Cardiac ventricle fibroblast (primary cell): ENCODE measurements around the gene SEZ6L2. TPM values are rescaled to one million over a fixed set of nuclear protein-coding genes. Genes with fewer than 3 reads are reported as not detected.

ENCODE experiments used
- total RNA-seq: library from RNA; depleted of rRNA; stranded (reverse); fragments of >200 nt; gene quantifications from 2 replicates; pipeline ENCODE4 v1.2.3, GENCODE V29; 2015

Gene SEZ6L2
- 43.9 and 57.2 TPM in 2 replicates for total RNA-seq

DNA sequence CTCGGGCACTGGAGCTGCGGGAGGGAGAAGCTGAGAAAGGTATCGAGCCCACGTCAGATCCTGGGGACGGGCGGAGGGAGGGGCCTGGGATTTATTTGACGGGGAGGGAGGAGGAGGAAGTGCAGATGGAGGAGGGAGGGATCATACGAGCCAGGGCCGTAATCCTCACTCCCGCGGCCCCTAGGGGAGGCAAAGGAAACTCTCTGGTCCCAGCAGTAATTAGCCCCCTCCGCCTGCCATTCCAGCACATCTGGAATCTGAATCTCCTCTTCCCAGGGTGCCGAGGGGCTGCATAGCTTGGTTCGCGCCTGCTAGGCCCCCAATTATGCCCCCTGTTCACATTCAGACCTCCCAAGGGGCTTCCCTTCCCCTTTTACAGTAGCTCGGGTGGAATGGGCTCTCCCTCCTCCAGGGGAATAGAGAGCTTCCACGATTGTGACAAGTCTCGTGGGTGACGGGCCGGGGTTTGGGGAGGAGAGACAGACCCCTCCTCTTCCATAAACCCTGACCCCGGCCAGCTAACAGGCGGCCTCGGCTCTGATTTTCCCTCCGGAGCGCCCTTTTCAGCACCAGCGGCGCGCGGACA is at the start of gene SEZ6L2:
Gene SEZ6L2 (minus strand): TSS at position 35 of the 586 bp plus-strand sequence. CDS start 531 bp downstream, outside the sequence.

GRCh38 chr16:29925781-29926710 is 26.7 kb upstream of the SEZ6L2 start, which contains the start of gene KCTD13:
TSS of gene KCTD13 (minus strand) at chr16:29926226. CDS start at chr16:29926033, 193 bp downstream.

GRCh38 chr16:29900102-29900887 is 945 bp upstream of the SEZ6L2 start, which contains the start of gene ASPHD1:
TSS of gene ASPHD1 (plus strand) at chr16:29900488. CDS start at chr16:29900972, 484 bp downstream.

GRCh38 chr16:29862884-29863668 is 36.3 kb downstream of the SEZ6L2 start, which contains the start of gene CDIPT:
TSS of gene CDIPT (minus strand) at chr16:29863226. CDS start at chr16:29862857, 369 bp downstream.

Other genes starting within 250 kb of the SEZ6L2 start
- gene SPN, start 236.3 kb downstream of the SEZ6L2 start, total RNA-seq: not detected in 2 replicates
- gene QPRT, start 220.4 kb downstream of the SEZ6L2 start, total RNA-seq: 4.1 and 6.0 TPM in 2 replicates
- gene C16orf54, start 153.6 kb downstream of the SEZ6L2 start, total RNA-seq: not detected in 2 replicates
- not detected in 2 replicates for gene ZG16, start 121.3 kb downstream of the SEZ6L2 start, total RNA-seq
- 13.0 and 13.5 TPM in 2 replicates for gene KIF22, start 108.8 kb downstream of the SEZ6L2 start, total RNA-seq
- 95.2 and 108 TPM in 2 replicates for gene MAZ, start 93.0 kb downstream of the SEZ6L2 start, total RNA-seq
- gene PRRT2, start 87.4 kb downstream of the SEZ6L2 start, total RNA-seq: 0.78 and 1.2 TPM in 2 replicates
- 25.6 and 29.2 TPM in 2 replicates for gene PAGR1, start 83.4 kb downstream of the SEZ6L2 start, total RNA-seq
- 224 and 249 TPM in 2 replicates for gene MVP, start 79.1 kb downstream of the SEZ6L2 start, total RNA-seq
- 102 and 110 TPM in 2 replicates for gene CDIPT, start 36.3 kb downstream of the SEZ6L2 start, total RNA-seq
- 7.2 and 11.4 TPM in 2 replicates for gene ASPHD1, start 938 bp upstream of the SEZ6L2 start, total RNA-seq
- gene KCTD13, start 26.7 kb upstream of the SEZ6L2 start, total RNA-seq: 5.7 and 9.7 TPM in 2 replicates
- 104 and 105 TPM in 2 replicates for gene TMEM219, start 62.5 kb upstream of the SEZ6L2 start, total RNA-seq
- gene TAOK2, start 74.3 kb upstream of the SEZ6L2 start, total RNA-seq: 32.1 and 33.8 TPM in 2 replicates
- 6.9 and 9.7 TPM in 2 replicates for gene HIRIP3, start 96.1 kb upstream of the SEZ6L2 start, total RNA-seq
- 30.0 and 58.5 TPM in 2 replicates for gene INO80E, start 96.7 kb upstream of the SEZ6L2 start, total RNA-seq
- gene DOC2A, start 111.5 kb upstream of the SEZ6L2 start, total RNA-seq: not detected in 2 replicates
- not detected in 2 replicates for gene C16orf92, start 123.6 kb upstream of the SEZ6L2 start, total RNA-seq
- gene TLCD3B, start 131.7 kb upstream of the SEZ6L2 start, total RNA-seq: not detected in 2 replicates
- gene ALDOA, start 166.2 kb upstream of the SEZ6L2 start, total RNA-seq: 1,739 and 1,751 TPM in 2 replicates
- 50.5 and 56.4 TPM in 2 replicates for gene PPP4C, start 176.4 kb upstream of the SEZ6L2 start, total RNA-seq
- gene TBX6, start 192.4 kb upstream of the SEZ6L2 start, total RNA-seq: 0.37 TPM in 1 of 2 replicates, not detected in the other
- 60.6 and 79.3 TPM in 2 replicates for gene YPEL3, start 196.7 kb upstream of the SEZ6L2 start, total RNA-seq
- gene GDPD3, start 214.0 kb upstream of the SEZ6L2 start, total RNA-seq: 0.64 and 1.00 TPM in 2 replicates
- gene MAPK3, start 223.7 kb upstream of the SEZ6L2 start, total RNA-seq: 47.0 and 60.8 TPM in 2 replicates